Hepatocyte (in vitro differentiated cells): ENCODE measurements around the gene SIRT2. TPM values are rescaled to one million over a fixed set of nuclear protein-coding genes. Genes with fewer than 3 reads are reported as not detected.

Experiments
- DNase-seq: peaks from one replicate; pipeline ENCODE4 v3.0.0-alpha.2; 2016; ENCODE audit warnings: low spot score
- H2AFZ ChIP-seq: fragments of 200-600 bp; sonication (generic); 2 replicates; pipeline ENCODE4 v1.6.0; 2016; ENCODE audit warnings: antibody characterized with exemption, mild to moderate bottlenecking
- H3K27ac ChIP-seq: fragments of 200-600 bp; sonication (generic); 2 replicates; pipeline ENCODE4 v1.5.1; 2016; ENCODE audit warnings: mild to moderate bottlenecking
- H3K27me3 ChIP-seq: fragments of 200-600 bp; sonication (generic); 2 replicates; pipeline ENCODE4 v1.6.1; 2016
- H3K36me3 ChIP-seq: fragments of 200-600 bp; sonication (generic); replicated peaks from 2 replicates; pipeline ENCODE4 v1.5.1; 2016; ENCODE audit warnings: low read depth; ENCODE audit not compliant: insufficient read depth
- H3K4me1 ChIP-seq: fragments of 200-600 bp; sonication (generic); 2 replicates; pipeline ENCODE4 v1.5.1; 2016; ENCODE audit warnings: mild to moderate bottlenecking, moderate library complexity; ENCODE audit not compliant: insufficient read depth
- H3K4me2 ChIP-seq: fragments of 200-600 bp; sonication (generic); 2 replicates; pipeline ENCODE4 v1.6.0; 2016
- H3K4me3 ChIP-seq: fragments of 200-600 bp; sonication (generic); 2 replicates; pipeline ENCODE4 v1.5.1; 2016; ENCODE audit warnings: mild to moderate bottlenecking
- H3K79me2 ChIP-seq: fragments of 200-600 bp; sonication (generic); 2 replicates; pipeline ENCODE4 v1.6.0; 2017; ENCODE audit warnings: mild to moderate bottlenecking
- H3K9me2 ChIP-seq: fragments of 200-600 bp; sonication (generic); replicated peaks from 2 replicates; pipeline ENCODE4 v1.6.0; 2017; ENCODE audit warnings: mild to moderate bottlenecking; ENCODE audit not compliant: insufficient read depth
- H3K9me3 ChIP-seq: fragments of 200-600 bp; sonication (generic); 2 replicates; pipeline ENCODE4 v1.5.1; 2016; ENCODE audit warnings: low read depth, mild to moderate bottlenecking
- H4K20me1 ChIP-seq: fragments of 200-600 bp; sonication (generic); 2 replicates; pipeline ENCODE4 v1.6.0; 2016; ENCODE audit warnings: mild to moderate bottlenecking; ENCODE audit not compliant: insufficient read depth, poor library complexity, severe bottlenecking
- CTCF ChIP-seq: fragments of 200-600 bp; sonication (generic); IDR thresholded peaks from 2 replicates; pipeline ENCODE4 v1.5.1; 2016; ENCODE audit warnings: antibody characterized with exemption, mild to moderate bottlenecking; ENCODE audit not compliant: poor library complexity
- EZH2 ChIP-seq: fragments of 200-600 bp; sonication (generic); IDR thresholded peaks from 2 replicates; pipeline ENCODE4 v1.6.1; 2016; ENCODE audit warnings: antibody characterized with exemption, mild to moderate bottlenecking, borderline replicate concordance
- EZH2phosphoT487 ChIP-seq: fragments of 200-600 bp; sonication (generic); IDR thresholded peaks from one replicate; pipeline ENCODE4 v1.6.1; 2018; ENCODE audit warnings: antibody characterized with exemption, mild to moderate bottlenecking, low read depth, moderate library complexity; ENCODE audit not compliant: unreplicated experiment, severe bottlenecking
- WGBS: methylation state at CpG from one replicate; pipeline ENCODE4 v1.1.6; 2016; ENCODE audit warnings: low lambda C conversion rate; ENCODE audit errors: missing lambda C conversion rate; 5-methylcytosine and 5-hydroxymethylcytosine counted together
- polyA plus RNA-seq: library from polyadenylated mRNA; unstranded; fragments of >200 nt; fragmentation: Nextera tagmentation; extraction: Ambion mirVana; gene quantifications from 2 replicates; pipeline ENCODE4 v1.2.1, GENCODE V29; 2016
- total RNA-seq: library from RNA; depleted of rRNA; stranded (reverse); fragments of >200 nt; gene quantifications from 2 replicates; pipeline ENCODE4 v1.2.3, GENCODE V29; 2014

SIRT2 gene
- total and polyA plus RNA-seq, 2 experiments from 2014 or later: 52.1 to 75.9 TPM

GRCh38 chr19:38844093-38844686 lies 55.2 kb downstream of the SIRT2 start:
- peaks cover 93% of the 10 kb centered on the region for H3K79me2 ChIP-seq
- 94% methylated on average over 11 of the region's 11 CpGs for WGBS
- TF ChIP-seq CTCF (no peak), EZH2phosphoT487 (no peak), EZH2 (no peak)
- no peak overlapping the region for H3K27ac ChIP-seq
- no peak overlapping the region for H3K4me3 ChIP-seq
- peaks cover 88% of the 10 kb centered on the region for H4K20me1 ChIP-seq
- H3K9me3 ChIP-seq: no peaks in the 10 kb centered on the region
- DNase-seq: no peak
- no peaks in the 10 kb centered on the region for H3K9me2 ChIP-seq
- no peak overlapping the region for H2AFZ ChIP-seq
- peaks cover 17% of the 10 kb centered on the region for H3K36me3 ChIP-seq
- H3K4me1 ChIP-seq: peaks cover 13% of the 10 kb centered on the region
- H3K4me2 ChIP-seq: no peak overlapping the region
- H3K27me3 ChIP-seq: no peaks in the 10 kb centered on the region

GRCh38 chr19:38843175-38843758 lies 56.2 kb downstream of the SIRT2 start:
- Histone ChIP-seq H3K4me3 (no peak overlapping the region), H2AFZ (no peak overlapping the region), H3K4me1 (peaks cover 16% of the 10 kb centered on the region), H3K36me3 (peaks cover 19% of the 10 kb centered on the region), H3K4me2 (no peak overlapping the region), H3K79me2 (peaks cover 88% of the 10 kb centered on the region), H4K20me1 (peaks cover 84% of the 10 kb centered on the region), H3K27ac (no peak overlapping the region), H3K9me3 (no peaks in the 10 kb centered on the region), H3K27me3 (no peaks in the 10 kb centered on the region), H3K9me2 (no peaks in the 10 kb centered on the region)
- DNase-seq: no peak
- no peak for TF ChIP-seq EZH2phosphoT487
- TF ChIP-seq CTCF: no peak
- TF ChIP-seq EZH2: no peak
- WGBS: 98% methylated on average over 9 of the region's 9 CpGs

- Histone ChIP-seq H3K79me2 (peaks cover 81% of the 10 kb centered on the region), H3K4me2 (no peak overlapping the region), H3K4me1 (peaks cover 21% of the 10 kb centered on the region), H3K9me2 (no peaks in the 10 kb centered on the region), H4K20me1 (peaks cover 78% of the 10 kb centered on the region), H3K27me3 (no peaks in the 10 kb centered on the region), H3K4me3 (no peak overlapping the region), H3K36me3 (peaks cover 19% of the 10 kb centered on the region), H3K27ac (no peak overlapping the region), H3K9me3 (no peaks in the 10 kb centered on the region), H2AFZ (no peak overlapping the region)
- no peak for TF ChIP-seq EZH2
- TF ChIP-seq CTCF: no peak
- no peak for TF ChIP-seq EZH2phosphoT487
- 95% methylated on average over 17 of the region's 17 CpGs for WGBS
- no peak for DNase-seq
These were observed 56.8 kb downstream of the SIRT2 start for GRCh38 chr19:38842439-38843174.
